ENCODE data around the gene SVIL. TPM values are rescaled to one million over a fixed set of nuclear protein-coding genes. Genes with fewer than 3 reads are reported as not detected.
"Not testable (repeated sequence)": the region's sequence is repeated elsewhere in the genome, so short reads cannot be mapped to it uniquely, and the experiment has no call there.

Gene SVIL
- total RNA-seq, 4 donors from 2014 or later, result 1,040 to 1,354 (median 1,121) TPM

GRCh38 chr10:29448756-29449592 lies 185.8 kb downstream of the SVIL start:
- in situ Hi-C loops (cut with MboI; ENCODE audit: low sequenced_read_pairs in 4 of 4) (loop anchor here (5.0 to 10.0 kb wide), 2 partner anchors 62 to 64 kb away; no protein-coding TSS in a partner anchor), intact Hi-C loops (cut with DNase I; ENCODE audit: low total_unique reads) (loop anchor here (2.0 kb wide), 1 partner anchor 62 kb away; no protein-coding TSS in a partner anchor)
- DNase-seq, result peak; percentile 68 to 76
- not testable (repeated sequence) for H3K27ac ChIP-seq, H3K4me3 ChIP-seq, H3K27me3 ChIP-seq, H3K9me3 ChIP-seq, H3K36me3 ChIP-seq
- peaks cover 14 to 16% of the 10 kb centered on the region in 2 donors for H3K4me1 ChIP-seq
- TF ChIP-seq, protein P1, sequence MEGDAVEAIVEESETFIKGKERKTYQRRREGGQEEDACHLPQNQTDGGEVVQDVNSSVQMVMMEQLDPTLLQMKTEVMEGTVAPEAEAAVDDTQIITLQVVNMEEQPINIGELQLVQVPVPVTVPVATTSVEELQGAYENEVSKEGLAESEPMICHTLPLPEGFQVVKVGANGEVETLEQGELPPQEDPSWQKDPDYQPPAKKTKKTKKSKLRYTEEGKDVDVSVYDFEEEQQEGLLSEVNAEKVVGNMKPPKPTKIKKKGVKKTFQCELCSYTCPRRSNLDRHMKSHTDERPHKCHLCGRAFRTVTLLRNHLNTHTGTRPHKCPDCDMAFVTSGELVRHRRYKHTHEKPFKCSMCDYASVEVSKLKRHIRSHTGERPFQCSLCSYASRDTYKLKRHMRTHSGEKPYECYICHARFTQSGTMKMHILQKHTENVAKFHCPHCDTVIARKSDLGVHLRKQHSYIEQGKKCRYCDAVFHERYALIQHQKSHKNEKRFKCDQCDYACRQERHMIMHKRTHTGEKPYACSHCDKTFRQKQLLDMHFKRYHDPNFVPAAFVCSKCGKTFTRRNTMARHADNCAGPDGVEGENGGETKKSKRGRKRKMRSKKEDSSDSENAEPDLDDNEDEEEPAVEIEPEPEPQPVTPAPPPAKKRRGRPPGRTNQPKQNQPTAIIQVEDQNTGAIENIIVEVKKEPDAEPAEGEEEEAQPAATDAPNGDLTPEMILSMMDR (IDR thresholded peaks at IDR 0.05 in 4 of 5, conservative IDR thresholded peaks at IDR 0.05 in 1 of 5), result peak; percentile 62 to 95 (median 88)
- ATAC-seq, result peak; percentile 27 to 48

- in situ Hi-C loops (cut with MboI; ENCODE audit: low sequenced_read_pairs in 4 of 4), result loop anchor here (5.0 to 10.0 kb wide), 2 partner anchors 61 to 63 kb away; no protein-coding TSS in a partner anchor
- no peak for DNase-seq
- intact Hi-C loops (cut with DNase I; ENCODE audit: low total_unique reads), result loop anchor here (2.0 kb wide), 1 partner anchor 61 kb away; no protein-coding TSS in a partner anchor
Measured at GRCh38 chr10:29448125-29448524, 186.6 kb downstream of the SVIL start.

GRCh38 chr10:29446327-29446726 lies 188.4 kb downstream of the SVIL start:
- Histone ChIP-seq H3K9me3 (no peaks in the 10 kb centered on the region), H3K36me3 (no peaks in the 10 kb centered on the region), H3K27ac (no peak overlapping the region), H3K4me3 (no peak overlapping the region), H3K4me1 (peaks cover 14 to 16% of the 10 kb centered on the region in 2 donors), H3K27me3 (no peaks in the 10 kb centered on the region)
- intact Hi-C loops (cut with DNase I; ENCODE audit: low total_unique reads) (no loop called here), in situ Hi-C loops (cut with MboI; ENCODE audit: low sequenced_read_pairs in 4 of 4) (loop anchor here (5.0 to 10.0 kb wide), 2 partner anchors 59 to 62 kb away; no protein-coding TSS in a partner anchor)
- no peak for ATAC-seq
- TF ChIP-seq, protein P1 (IDR thresholded peaks at IDR 0.05 in 4 of 5, conservative IDR thresholded peaks at IDR 0.05 in 1 of 5), result no peak
- no peak for TF ChIP-seq POLR2A (IDR thresholded peaks at IDR 0.05)
- DNase-seq, result no peak

More at GRCh38 chr10:29448125-29448524, 186.6 kb downstream of the SVIL start:
- Histone ChIP-seq H3K36me3 (no peaks in the 10 kb centered on the region), H3K27me3 (no peaks in the 10 kb centered on the region), H3K4me3 (no peak overlapping the region), H3K27ac (no peak overlapping the region), H3K4me1 (peaks cover 14 to 16% of the 10 kb centered on the region in 2 donors), H3K9me3 (no peaks in the 10 kb centered on the region)
- TF ChIP-seq POLR2A (IDR thresholded peaks at IDR 0.05), result no peak
- TF ChIP-seq, protein P1 (IDR thresholded peaks at IDR 0.05 in 4 of 5, conservative IDR thresholded peaks at IDR 0.05 in 1 of 5), result no peak
- ATAC-seq, result no peak

DNA sequence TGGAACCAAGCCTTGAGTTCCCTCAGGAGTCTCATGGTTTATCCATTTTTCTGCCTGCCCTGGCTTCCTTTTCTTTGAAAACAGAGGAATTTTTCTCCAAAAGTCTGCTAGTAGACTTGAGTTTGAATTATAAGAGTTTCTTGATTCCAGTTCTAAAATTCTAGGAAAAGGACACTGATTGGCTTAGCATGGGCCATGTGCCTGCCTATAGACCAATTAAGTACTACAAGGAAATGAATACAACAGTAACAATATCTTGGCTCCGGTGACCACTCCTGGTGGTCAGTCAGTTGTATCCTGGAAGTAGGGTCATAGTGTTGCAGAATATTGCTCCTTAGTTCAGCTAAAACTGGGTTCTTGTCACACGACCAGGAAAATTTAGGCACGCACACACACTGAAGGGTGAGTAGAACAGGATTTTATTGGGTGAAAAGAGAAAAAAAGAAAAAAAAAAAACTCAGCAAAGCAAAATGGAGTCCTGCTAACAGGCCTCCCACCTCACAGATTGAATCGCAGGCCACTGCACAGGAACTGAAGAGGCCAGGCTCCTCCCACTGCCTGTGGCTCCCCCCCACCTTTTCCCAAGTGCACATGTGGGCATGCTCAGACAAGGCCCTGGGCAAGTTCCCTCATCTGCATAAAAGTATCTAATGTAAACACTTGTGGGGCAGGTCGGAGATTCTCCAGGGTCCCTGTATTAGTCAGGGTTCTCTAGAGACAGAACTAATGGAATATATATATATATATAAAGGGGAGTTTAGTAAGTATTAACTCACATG lies 190.8 kb downstream of the SVIL start:
- intact Hi-C loops (cut with DNase I; ENCODE audit: low total_unique reads) (no loop called here), in situ Hi-C loops (cut with MboI; ENCODE audit: low sequenced_read_pairs in 4 of 4) (loop anchor here in 1 of 4 donors (10.0 kb wide), 1 partner anchor 59 kb away; no protein-coding TSS in a partner anchor)
- Histone ChIP-seq H3K27me3 (no peaks in the 10 kb centered on the region), H3K9me3 (no peaks in the 10 kb centered on the region), H3K4me3 (no peak overlapping the region), H3K36me3 (no peaks in the 10 kb centered on the region), H3K4me1 (peaks cover 9 to 13% of the 10 kb centered on the region in 2 donors), H3K27ac (no peak overlapping the region)
- ATAC-seq (no peak), DNase-seq (no peak)
- no peak for TF ChIP-seq POLR2A (IDR thresholded peaks at IDR 0.05)
- TF ChIP-seq, protein P1 (IDR thresholded peaks at IDR 0.05 in 4 of 5, conservative IDR thresholded peaks at IDR 0.05 in 1 of 5), result no peak
